Osteoblast (primary cell): Measurements from ENCODE around the gene EPHA8. TPM values are rescaled to one million over a fixed set of nuclear protein-coding genes. Genes with fewer than 3 reads are reported as not detected.

ENCODE experiments used
- DNase-seq: peaks from one replicate; pipeline ENCODE4 v3.0.0; 2011; ENCODE audit warnings: low spot score, mixed read lengths; ENCODE audit not compliant: insufficient read length; ENCODE audit errors: missing footprints
- H2AFZ ChIP-seq: 2 replicates; pipeline ENCODE4 v1.6.0; 2011; ENCODE audit warnings: mild to moderate bottlenecking, low read length
- H3K27ac ChIP-seq: 2 replicates; pipeline ENCODE4 v1.5.1; 2011; ENCODE audit warnings: mild to moderate bottlenecking, low read depth, low read length, moderate library complexity
- H3K27me3 ChIP-seq: 2 replicates; pipeline ENCODE4 v1.6.0; 2012; ENCODE audit warnings: mild to moderate bottlenecking, control low read depth, inconsistent platforms, low read length, moderate library complexity; ENCODE audit not compliant: insufficient read depth
- H3K36me3 ChIP-seq: 2 replicates; pipeline ENCODE4 v1.5.1; 2011; ENCODE audit warnings: mild to moderate bottlenecking, low read length, control low read depth, moderate library complexity; ENCODE audit not compliant: insufficient read depth
- H3K4me1 ChIP-seq: 2 replicates; pipeline ENCODE4 v1.5.1; 2011; ENCODE audit warnings: mild to moderate bottlenecking, low read length, control low read depth, moderate library complexity; ENCODE audit not compliant: insufficient read depth
- H3K4me2 ChIP-seq: 2 replicates; pipeline ENCODE4 v1.6.0; 2011; ENCODE audit warnings: mild to moderate bottlenecking, low read length; ENCODE audit not compliant: insufficient read depth
- H3K4me3 ChIP-seq: fragments of 200-600 bp; sonication (generic); 3 replicates; pipeline ENCODE4 v1.5.1; 2012; ENCODE audit warnings: mild to moderate bottlenecking, low read length, inconsistent platforms; ENCODE audit not compliant: insufficient read depth
- H3K79me2 ChIP-seq: 2 replicates; pipeline ENCODE4 v1.6.0; 2012; ENCODE audit warnings: mild to moderate bottlenecking, low read length, control low read depth, inconsistent platforms; ENCODE audit not compliant: insufficient read depth
- H3K9me3 ChIP-seq: 2 replicates; pipeline ENCODE4 v1.5.1; 2011; ENCODE audit warnings: low read depth, low read length, control low read depth
- H4K20me1 ChIP-seq: 2 replicates; pipeline ENCODE4 v1.6.0; 2012; ENCODE audit warnings: mild to moderate bottlenecking, low read length, control low read depth; ENCODE audit not compliant: insufficient read depth
- total RNA-seq: library from RNA; depleted of rRNA; stranded (reverse); fragments of >200 nt; gene quantifications from 2 replicates; pipeline ENCODE4 v1.2.3, GENCODE V29; 2012
- TF ChIP-seq, protein P1 (sequence below): IDR thresholded peaks from 2 replicates; pipeline ENCODE4 v1.5.1; 2011; ENCODE audit warnings: mild to moderate bottlenecking, low read depth, low read length, moderate library complexity; ENCODE audit errors: extremely low read depth

Gene EPHA8
- total RNA-seq, 1 donor: not detected

DNA sequence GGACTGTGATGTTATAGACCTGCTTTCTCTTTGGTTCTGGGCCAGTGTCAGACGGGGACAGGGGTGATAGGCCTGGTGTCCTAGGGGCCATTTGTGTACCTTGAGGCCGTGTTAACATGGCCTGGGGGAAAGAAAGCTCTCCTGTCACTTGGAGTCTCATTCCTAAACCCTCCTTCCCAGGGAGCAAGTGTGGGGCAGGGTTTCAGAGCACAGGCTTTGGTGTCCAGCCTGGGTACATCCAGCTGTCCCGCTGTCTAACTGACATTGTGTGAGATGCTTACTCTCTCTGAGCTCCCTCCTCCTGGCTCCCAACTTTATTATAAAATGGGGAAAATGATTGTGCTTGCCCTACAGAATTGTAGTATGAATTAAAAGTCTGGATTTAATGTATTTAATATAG lies 32.6 kb upstream of the EPHA8 start:
- TF ChIP-seq, protein P1, sequence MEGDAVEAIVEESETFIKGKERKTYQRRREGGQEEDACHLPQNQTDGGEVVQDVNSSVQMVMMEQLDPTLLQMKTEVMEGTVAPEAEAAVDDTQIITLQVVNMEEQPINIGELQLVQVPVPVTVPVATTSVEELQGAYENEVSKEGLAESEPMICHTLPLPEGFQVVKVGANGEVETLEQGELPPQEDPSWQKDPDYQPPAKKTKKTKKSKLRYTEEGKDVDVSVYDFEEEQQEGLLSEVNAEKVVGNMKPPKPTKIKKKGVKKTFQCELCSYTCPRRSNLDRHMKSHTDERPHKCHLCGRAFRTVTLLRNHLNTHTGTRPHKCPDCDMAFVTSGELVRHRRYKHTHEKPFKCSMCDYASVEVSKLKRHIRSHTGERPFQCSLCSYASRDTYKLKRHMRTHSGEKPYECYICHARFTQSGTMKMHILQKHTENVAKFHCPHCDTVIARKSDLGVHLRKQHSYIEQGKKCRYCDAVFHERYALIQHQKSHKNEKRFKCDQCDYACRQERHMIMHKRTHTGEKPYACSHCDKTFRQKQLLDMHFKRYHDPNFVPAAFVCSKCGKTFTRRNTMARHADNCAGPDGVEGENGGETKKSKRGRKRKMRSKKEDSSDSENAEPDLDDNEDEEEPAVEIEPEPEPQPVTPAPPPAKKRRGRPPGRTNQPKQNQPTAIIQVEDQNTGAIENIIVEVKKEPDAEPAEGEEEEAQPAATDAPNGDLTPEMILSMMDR: no peak
- Histone ChIP-seq H3K27me3 (no peaks in the 10 kb centered on the region), H3K9me3 (no peaks in the 10 kb centered on the region), H3K4me3 (no peak overlapping the region), H3K27ac (no peak overlapping the region), H2AFZ (no peak overlapping the region), H3K36me3 (peaks cover 13% of the 10 kb centered on the region), H3K4me2 (no peak overlapping the region), H4K20me1 (no peaks in the 10 kb centered on the region), H3K79me2 (no peaks in the 10 kb centered on the region), H3K4me1 (no peaks in the 10 kb centered on the region)
- no peak for DNase-seq

DNA sequence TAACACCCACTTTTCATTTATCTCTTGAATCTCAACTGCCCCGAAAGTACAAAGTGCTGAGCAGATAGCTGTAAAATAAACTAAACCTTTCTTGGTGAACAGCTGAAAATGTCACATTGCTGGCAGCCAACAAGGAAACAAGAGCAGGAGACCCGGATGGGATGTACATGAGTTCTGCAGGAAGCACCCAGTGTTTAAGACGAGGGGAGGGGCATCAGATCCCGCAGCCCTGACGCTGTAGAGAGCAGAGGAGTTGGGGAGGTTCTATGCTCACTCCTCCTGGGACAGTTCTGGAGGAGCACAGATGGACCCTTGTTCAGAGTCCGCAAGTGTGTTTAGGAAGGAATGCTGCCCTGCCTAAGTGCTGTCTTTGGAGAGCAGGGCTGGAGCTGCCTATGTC lies 32.0 kb upstream of the EPHA8 start:
- H3K4me3 ChIP-seq: no peak overlapping the region
- no peaks in the 10 kb centered on the region for H4K20me1 ChIP-seq
- H3K79me2 ChIP-seq: no peaks in the 10 kb centered on the region
- H3K27me3 ChIP-seq: no peaks in the 10 kb centered on the region
- no peak overlapping the region for H3K27ac ChIP-seq
- DNase-seq: no peak
- H3K9me3 ChIP-seq: no peaks in the 10 kb centered on the region
- H3K4me1 ChIP-seq: no peaks in the 10 kb centered on the region
- H3K4me2 ChIP-seq: no peak overlapping the region
- H2AFZ ChIP-seq: no peak overlapping the region
- H3K36me3 ChIP-seq: peaks cover 11% of the 10 kb centered on the region
- TF ChIP-seq, protein P1: no peak

DNA sequence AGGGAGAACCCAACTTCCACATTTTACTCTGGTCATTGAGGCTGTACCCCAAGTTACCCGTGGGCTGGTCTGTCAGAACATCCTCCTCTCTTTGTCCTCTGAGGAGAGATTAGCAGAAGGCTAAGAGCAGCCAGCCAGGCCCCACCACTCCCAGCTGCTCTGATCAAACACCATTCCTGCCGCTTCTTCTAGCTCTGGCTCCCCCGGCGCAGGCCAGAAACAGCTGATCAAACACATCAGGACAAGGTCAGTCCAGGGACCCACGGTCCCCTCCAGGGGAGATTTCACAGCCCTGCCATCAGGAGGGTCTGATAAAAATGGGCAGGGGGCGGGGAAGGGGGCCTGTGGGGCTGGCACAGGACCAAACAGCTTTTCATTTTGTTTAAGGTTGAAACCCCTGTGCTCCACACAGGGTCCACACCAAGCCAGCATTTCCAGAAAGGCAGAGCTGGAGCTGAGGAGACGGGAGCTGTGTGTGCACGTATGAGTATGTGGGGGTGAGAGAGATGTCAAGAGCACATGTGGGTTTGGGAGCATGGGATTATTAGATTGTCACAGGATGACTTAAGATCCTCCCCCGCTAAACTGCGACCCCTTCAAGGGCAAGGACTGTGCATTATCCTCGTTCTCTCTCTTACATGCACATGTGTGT lies 29.9 kb upstream of the EPHA8 start:
- TF ChIP-seq, protein P1: no peak
- DNase-seq: no peak
- no peak overlapping the region for H3K4me3 ChIP-seq

DNA sequence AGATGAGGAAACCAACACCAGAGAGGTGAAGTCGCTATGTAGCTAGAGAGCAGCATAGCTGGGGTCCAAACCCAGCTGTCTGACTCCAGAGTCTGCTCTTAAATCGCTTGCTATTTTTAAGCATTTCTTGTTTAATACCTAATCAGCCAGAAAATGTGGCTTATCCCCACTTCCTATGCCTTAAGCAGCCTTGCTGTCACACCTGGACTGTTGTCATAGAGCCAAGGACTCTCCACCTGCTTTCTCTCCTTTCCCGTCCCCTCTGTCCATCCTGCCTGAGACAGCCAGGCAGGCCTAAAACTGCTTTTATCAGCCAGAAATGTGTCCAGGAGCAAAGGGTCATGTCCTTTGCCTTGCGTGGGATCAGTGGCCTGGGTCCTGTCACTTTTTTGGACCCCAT lies 28.3 kb upstream of the EPHA8 start:
- no peaks in the 10 kb centered on the region for H3K36me3 ChIP-seq

More for the DNA sequence above, 29.9 kb upstream of the EPHA8 start:
- Histone ChIP-seq H3K9me3 (no peaks in the 10 kb centered on the region), H3K27me3 (no peaks in the 10 kb centered on the region), H3K4me1 (no peaks in the 10 kb centered on the region), H2AFZ (no peak overlapping the region), H3K27ac (no peak overlapping the region), H3K79me2 (no peaks in the 10 kb centered on the region), H3K36me3 (no peaks in the 10 kb centered on the region), H4K20me1 (no peaks in the 10 kb centered on the region), H3K4me2 (no peak overlapping the region)

More for the DNA sequence above, 28.3 kb upstream of the EPHA8 start:
- H3K27ac ChIP-seq: no peak overlapping the region
- no peak overlapping the region for H3K4me3 ChIP-seq
- TF ChIP-seq, protein P1: no peak
- no peak overlapping the region for H3K4me2 ChIP-seq
- H4K20me1 ChIP-seq: no peaks in the 10 kb centered on the region
- no peaks in the 10 kb centered on the region for H3K27me3 ChIP-seq
- H2AFZ ChIP-seq: no peak overlapping the region
- DNase-seq: no peak
- H3K9me3 ChIP-seq: no peaks in the 10 kb centered on the region
- no peaks in the 10 kb centered on the region for H3K79me2 ChIP-seq
- H3K4me1 ChIP-seq: no peaks in the 10 kb centered on the region
